Ramos (cell line): Measurements from ENCODE around the gene FBN2.
"Not testable (repeated sequence)": the region's sequence is repeated elsewhere in the genome, so short reads cannot be mapped to it uniquely, and the experiment has no call there.

Experiments
- in situ Hi-C: fragments of 300-500 bp; cut with MboI; formaldehyde crosslinking; loops from one replicate; pipeline ENCODE4 v1.14.3; 2022; ENCODE audit warnings: low sequenced_read_pairs; ENCODE audit not compliant: unreplicated experiment

The FBN2 gene

DNA sequence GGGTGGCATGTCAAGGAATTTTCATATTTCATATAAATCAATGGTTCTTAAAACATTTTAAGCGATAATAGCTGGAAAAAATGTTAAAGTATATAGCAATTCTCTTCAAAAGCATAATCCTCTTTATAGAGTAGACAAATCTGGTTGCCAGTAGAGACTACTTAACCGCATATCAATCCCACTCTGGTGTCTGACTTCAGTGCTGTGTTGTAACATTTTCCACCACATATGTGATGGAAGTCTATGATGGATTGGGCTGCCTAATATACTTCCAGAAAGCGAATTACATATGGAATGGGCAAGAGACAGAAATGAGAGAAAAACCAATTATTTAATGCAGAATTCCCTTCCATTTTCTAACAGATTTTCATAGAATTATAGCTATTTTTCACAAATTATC lies 54.3 kb downstream of the FBN2 start:
- in situ Hi-C loops, result no loop called here

DNA sequence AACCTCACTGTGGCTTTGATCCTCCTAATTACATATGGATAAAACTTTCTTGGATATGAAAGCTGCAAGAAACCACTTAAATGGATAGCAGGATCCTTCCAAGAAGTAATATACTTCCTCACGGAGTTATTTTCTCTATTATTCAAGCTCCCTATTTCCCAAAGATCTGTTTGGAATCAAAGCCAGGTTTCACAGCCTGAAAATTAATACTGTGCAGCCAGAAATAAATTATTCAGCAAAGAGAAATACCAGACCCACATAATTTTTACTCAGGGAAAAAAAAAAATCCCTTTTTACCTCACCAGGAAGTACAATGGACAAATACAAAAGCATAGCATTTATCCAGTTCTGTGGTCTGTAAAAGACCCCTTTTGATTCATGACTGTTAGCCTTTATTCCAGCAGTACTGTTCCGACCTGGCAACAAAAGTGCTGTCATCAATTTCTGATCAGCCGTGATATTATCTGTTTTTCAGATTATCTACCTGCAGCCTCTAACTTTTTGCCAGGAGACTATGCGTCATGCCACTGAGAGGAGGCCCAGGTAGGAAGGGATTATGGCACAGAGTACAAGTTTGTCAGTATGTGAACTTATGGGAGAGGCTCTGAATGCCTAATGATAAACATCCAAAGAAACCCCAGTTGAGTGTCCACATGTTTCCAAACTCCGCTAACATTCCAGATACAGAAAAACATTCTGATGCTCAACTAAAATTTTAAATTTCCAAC lies 57.0 kb downstream of the FBN2 start:
- in situ Hi-C loops, result no loop called here

DNA sequence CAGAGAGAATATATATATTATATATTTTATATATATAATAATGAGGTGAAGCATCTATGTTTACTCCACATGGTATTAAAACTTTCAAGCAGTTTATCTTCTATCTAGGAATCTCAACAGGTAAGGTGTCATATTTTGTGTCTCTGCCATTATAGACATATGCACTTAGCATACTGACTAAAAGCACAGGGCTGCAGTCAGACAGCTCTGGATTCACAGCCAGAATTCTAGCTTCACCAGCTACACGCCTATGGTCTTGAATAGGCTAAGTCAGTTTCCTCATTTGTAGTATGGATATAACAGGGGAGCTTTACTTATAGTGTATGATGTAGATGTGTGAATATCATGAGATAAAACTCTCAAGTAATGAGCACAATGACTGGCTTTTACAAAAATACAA lies 57.9 kb downstream of the FBN2 start:
- in situ Hi-C loops, result no loop called here

DNA sequence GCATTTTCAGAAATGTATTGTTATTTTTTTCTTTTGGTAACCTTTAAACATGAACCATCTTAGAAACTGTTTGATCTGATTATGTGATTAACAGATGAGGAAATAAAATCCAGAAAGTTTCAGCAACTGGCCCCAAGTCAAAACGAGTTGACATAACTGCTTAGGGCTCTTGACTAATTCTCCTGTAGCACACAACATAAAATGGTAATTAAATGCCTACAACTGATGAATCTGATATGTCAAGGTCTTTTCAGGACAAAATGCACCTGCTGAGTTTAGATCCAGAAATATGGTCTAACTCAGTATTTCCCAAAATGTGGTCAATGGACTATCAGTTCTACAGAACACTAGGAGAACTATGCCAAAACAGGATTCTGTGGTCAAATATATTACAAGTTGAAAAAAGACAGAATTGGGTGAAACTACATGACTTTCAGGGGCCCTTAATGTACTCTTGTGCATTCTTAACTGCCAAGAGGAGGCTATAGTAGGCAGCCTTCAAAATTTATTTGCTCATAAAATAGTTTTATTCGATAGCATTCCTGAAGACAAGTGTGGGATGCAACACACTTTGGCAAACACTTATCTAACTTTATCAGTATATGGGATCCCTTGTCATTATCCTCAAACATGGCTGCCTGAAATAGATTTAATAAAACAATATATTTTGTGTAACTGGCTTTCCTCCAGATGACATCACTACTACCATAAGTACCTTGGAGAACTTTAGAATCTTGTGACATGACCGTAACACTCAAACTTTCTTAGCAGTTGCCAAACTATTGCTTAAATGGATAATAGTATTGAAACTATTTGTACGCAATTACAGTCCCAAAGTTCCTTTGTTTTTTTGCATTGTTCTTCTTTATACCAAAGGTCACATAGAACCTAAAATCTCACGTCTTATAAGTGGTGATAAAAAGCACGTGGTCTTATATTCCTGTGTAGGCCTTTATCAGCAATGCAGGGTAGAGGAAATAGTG lies 59.4 kb downstream of the FBN2 start:
- in situ Hi-C loops, result no loop called here

DNA sequence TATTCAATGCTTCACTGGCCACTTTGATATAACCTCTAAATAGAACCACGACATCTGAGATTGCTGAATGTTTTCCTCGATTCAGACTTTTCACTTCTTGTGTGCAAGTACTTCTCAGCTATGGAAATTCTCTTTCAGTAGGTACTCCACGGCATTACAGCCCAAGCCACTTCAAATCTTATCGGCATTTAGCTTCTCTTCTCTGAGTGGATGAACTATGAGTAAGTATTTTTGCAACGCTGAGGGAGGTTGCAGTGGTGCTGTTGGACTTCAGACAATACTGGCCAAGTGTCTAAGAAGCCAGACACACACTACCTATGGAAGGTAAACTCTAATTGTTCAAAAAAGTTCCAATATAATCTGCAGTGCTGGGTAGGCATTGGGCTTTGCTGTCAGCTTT lies 60.1 kb downstream of the FBN2 start:
- in situ Hi-C loops, result no loop called here

DNA sequence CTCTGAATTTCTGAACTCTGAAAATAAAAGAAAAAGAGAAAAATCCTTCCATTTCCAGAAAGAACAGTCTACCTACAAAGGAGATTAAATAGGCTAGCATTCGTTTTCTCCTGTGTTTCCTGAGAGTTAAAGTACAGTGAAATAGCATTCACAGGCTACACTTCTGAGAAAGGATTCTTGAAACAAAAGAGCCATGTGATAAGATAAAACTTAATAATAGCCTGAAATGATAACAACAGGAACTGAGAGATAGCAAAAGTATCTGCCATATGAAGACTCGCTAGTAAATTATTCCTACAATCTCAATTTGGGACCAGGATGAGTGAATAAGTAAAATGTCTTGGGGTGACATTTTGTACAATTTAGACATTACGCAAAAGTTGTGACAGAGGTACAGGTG lies 62.4 kb downstream of the FBN2 start:
- in situ Hi-C loops, result no loop called here

DNA sequence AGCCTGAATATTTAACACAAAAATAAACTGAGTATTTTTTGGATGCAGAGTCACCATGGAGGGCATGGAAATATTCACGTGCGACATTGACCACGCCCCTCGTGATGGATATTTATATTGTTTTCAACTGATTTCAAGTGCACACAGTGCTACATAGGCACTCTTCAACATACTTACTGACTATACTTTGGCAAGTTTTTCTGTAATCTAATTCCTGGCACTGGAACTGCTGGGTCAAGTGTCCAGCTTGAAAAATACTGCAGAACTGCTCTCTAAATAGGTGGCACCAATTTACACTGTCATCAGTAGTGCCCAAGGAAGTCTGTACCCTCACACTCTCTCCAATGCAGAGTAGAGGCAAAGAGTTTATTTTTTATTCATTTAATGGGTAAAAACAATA lies 65.1 kb downstream of the FBN2 start:
- in situ Hi-C loops, result no loop called here

DNA sequence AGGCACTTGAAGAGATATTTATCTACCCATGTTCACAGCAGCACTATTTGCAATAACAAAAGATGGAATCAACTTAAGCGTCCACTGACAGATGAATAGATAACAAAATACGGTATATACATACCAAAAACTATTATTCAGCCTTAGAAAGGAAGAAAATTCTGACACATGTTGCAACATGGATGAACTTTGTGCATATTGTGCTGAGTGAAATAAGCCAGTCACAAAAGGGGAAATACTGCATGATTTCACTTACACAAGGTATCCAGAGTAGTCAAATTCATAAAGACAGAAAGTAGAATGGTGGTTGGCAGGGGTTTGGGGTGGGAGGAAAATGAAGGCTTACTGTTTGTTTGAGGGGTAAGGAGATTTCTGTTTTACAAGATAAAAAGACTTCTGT lies 66.0 kb downstream of the FBN2 start:
- in situ Hi-C loops, result no loop called here

DNA sequence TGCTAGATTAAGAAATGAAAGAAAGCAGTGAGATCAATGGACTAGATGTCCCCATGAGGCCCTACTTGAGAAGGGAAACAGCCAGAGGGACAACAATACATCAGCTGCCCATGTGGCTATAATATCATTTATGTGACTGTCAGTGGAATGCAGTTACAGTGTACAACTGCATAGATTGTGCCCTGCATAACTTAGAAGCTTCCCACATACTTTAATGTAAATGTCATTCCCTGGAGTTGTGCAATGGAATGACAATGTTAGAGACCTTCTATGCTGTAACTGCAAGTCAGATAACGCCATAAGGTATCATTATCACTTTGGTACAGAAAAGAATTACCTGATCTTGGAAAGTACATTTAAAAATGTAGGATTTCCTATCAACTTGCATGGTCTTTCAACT lies 67.4 kb downstream of the FBN2 start:
- in situ Hi-C loops, result no loop called here

DNA sequence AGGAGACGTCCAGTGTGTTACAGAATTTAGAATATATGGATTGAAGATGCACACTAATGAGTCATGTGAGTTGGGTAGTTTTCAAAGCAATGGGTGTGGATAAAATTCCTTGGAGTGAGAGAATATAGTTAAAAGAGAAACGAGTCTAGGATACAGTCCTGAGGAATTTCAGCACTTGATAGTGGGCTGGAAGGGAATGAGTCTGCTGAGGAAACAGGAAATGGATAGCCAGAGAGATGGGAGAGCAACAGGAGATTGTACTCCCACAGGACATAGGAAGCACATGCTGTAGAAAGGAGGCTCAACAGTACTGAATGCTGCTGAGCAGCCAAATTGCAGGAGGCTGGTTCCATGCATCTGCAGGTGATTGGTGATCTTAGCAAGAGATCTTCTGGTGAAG lies 68.1 kb downstream of the FBN2 start:
- in situ Hi-C loops, result no loop called here

DNA sequence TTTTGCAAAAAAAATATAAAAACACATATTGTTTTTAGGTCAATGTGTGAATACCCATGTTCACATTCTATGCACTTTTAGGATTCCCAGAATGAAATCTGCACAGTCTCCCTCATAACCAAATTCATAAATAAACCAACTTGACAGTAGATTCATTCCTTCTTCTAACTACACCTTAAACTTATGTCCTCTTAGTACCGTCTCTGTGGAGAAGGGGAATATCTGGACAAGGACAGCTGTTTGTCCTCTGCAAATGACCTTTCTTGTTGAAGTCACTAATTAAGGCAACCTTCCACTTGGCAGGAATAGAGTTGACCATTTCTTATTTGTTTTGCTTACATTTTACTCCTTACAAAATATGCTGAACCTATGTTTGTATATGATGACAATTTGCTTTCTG lies 71.1 kb downstream of the FBN2 start:
- in situ Hi-C loops, result no loop called here

DNA sequence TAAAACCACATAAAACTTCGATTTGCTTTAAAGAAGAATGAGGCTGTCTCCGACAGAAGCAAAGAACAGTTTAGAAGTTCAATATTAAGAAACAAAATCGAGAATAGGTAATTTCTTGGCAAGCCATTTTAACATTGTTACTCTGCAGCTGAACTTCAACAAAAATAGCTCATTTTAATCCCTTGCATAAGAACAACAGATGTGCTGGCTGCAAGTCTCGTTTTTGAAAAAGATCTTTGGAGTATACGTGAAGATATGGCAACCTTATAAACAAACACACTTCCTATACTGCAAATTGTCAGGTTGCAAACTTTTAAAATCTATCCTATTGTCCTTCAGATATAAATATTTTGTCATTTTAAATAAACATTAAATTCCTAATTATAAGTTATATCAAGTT lies 71.5 kb downstream of the FBN2 start:
- in situ Hi-C loops, result no loop called here

DNA sequence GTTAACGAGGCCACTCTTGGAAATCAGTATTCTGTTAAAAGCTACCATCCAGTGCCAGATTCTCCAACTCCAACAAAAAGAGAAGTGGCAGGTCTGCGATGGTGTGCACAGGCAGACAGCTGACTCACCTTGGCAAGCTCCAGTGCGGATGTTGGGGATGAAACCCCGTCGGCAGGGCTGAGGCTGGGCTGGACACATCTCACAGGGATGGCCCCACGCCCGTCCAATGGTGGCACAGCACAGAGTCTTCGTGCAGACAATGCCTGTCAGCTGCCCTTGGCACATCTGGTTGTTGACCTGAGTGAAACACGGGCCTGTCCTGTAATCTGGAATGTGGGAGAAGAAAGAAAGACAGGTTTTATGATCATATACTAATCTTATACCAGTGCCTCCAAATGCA lies 73.4 kb downstream of the FBN2 start:
- in situ Hi-C loops, result no loop called here

DNA sequence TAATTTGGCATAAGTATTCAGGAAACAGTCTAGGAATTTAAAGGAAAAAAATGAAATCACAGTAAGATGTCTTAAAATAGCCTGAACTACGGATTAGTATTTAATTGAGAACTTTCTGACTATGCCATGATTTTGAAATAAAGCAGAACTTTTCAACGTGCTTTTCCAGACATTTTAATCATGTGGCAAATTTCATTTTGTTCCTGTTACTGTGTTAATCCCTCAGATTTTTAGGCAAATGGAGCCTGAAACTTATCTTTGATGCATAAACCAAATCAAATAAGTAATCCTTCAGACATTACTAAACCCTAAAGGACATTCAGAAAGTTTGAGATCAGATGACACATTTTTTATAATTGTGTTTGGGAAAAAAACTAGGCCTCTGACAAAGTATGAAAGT lies 75.7 kb downstream of the FBN2 start:
- in situ Hi-C loops, result no loop called here

DNA sequence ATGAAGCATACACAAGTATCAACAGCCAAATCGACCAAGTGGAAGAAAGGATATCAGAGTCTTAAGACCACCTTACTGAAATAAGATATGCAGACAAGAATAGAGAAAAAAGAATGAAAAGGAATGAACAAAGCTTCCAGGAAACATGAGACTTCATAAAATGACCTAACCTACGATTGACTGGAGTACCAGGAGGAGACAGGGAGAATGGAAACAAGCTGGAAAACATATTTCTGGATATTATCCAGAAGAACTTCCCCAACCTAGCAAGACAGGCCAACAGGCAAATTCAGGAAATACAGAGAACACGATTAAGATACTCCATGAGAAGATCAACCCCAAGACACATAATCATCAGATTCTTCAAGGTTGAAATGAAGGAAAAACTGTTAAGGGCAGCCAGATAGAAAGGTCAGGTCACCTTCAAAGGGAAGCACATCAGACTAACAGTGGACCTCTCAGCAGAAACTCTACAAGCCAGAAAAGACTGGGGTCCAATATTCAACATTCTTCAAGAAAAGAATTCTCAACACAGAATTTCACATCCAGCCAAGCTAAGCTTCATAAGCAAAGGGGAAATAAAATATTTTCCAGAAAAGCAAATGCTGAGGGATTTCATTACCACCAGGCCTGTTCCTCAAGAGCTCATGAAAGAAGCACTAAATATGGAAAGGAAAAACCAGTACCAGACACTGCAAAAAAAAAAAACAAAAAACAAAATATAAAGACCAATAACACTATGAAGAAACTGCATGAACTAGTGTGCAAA lies 80.7 kb downstream of the FBN2 start:
- in situ Hi-C loops, result not testable (repeated sequence)

DNA sequence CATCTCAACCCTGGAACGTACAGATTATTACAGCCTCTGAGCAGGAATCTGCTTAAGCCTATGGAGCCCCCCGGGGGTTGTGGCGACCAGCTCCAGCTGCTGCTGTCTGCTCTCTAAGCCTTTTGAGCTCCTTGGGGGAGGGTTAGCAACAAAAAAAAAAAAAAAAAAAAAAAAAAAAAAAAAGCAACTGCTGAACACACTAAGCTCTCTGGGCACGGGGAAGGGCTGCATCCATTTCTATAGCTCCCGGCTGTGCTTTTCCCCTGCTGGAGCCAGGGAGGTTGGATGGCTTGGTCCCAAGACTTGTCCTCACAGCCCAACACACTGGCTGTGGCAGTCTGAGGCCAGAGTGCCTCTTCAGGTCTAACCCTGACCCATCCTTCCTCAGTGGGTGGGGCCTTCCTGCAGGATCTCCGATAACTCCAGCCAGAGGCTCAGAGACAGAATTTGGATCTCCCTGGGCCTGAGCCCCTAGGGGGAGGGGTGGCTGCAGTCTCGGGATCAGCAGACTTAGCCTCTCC lies 82.1 kb downstream of the FBN2 start:
- in situ Hi-C loops, result no loop called here

DNA sequence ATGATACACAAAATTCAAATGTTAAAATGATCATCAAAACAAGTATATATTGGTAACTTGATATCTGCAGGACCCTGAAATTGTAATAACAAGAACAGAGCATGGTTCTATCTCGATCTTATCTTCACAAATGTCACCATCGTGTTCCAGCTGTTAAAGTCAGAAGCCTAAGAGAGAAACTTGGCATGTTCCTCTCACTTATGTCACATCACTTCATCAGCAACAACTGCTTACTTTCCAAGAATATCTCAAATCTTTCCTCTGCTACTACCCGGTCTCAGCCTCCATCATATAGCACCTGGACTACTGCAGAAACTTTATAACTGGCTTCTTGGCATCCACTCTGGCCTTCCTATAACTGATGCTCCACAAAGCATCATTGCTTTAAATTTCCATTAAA lies 84.9 kb downstream of the FBN2 start:
- in situ Hi-C loops, result no loop called here

DNA sequence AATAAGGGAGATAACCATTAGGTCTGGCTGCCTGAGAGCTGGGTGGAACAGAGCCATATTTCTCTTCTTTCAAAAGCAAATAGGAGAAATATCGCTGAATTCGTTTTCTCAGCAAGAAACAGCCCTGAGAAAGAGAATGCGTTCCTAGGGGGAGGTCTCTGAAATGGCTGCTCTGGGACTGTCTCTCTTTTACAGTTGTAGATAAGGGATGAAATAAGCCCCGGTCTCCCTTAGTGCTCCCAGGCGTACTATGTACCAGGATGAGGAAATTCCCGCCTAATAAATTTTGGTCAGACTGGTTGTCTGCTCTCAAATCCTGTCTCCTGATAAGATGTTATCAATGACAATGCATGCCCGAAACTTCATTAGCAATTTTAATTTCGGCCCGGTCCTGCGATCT lies 90.8 kb downstream of the FBN2 start:
- in situ Hi-C loops, result not testable (repeated sequence)

DNA sequence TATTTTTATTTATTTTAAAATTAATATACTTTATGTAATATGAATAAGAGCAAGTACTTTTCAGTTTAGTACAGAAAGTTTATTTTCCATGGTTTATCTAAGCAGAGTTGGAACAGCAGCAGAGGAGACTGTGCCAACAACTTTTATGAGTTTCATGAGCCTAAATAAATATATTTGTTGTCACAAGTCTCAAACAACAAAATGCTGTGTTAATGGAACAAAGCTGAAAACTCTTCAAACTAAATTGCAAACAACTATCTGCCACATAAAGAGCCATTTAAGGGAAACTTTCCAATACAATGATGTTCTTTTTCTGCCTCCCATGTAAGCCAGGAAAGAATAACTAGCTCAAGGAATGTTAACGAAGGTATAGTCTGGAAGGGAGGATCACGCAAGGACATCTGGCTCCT lies 96.1 kb downstream of the FBN2 start:
- in situ Hi-C loops, result no loop called here

DNA sequence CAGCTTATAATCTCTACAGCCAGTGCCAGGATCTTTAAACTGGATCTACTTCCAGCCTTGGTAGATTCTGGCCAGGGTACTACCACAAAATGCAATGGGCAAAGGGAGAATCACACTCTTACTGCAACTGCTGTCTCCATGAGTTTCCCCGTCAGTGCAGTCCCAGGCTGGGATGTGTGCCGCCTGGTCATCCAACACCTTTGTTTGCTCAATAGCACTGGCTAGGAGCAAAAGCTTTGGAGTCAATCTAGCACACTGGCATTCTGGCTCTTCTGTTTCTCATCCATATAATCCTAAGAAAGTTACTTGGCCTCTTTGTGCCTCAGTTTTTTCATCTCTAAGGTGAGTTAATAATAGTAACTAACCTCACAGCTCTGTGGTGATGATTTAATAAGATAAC lies 96.9 kb downstream of the FBN2 start:
- in situ Hi-C loops, result no loop called here

DNA sequence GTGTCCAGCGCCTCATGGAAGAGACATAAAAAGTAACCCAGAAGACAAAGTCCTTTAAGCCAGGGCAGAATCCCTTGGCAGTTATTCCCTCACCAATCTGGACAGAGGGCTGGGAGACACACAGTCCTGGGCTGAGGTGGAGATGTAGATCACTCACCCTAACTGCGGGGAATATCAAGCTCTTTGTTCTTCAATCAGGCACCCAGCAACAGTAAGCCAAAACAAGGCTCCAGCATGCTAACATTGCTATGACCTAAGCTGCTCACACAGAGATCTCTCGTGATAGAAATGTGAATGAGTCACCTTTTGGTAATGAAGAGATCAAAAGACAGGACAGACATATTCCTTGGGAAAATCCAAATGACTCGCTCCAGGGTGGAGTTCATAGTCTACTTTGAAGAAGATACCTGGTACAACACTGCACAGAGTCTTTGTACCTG lies 101.3 kb downstream of the FBN2 start:
- in situ Hi-C loops, result no loop called here
